GM18873 (cell line): Measurements from ENCODE around the gene SNTG2.

Source experiments
- ATAC-seq: cut with Tn5 transposase; IDR thresholded peaks from one replicate; pipeline ENCODE4 v1.9.1; 2021; ENCODE audit warnings: mild to moderate bottlenecking, moderate library complexity, moderate number of reproducible peaks; ENCODE audit not compliant: unreplicated experiment, low FRiP score

The SNTG2 gene

GRCh38 chr2:1297372-1298159, 346.9 kb downstream of the SNTG2 start:
- ATAC-seq, result no peak

DNA sequence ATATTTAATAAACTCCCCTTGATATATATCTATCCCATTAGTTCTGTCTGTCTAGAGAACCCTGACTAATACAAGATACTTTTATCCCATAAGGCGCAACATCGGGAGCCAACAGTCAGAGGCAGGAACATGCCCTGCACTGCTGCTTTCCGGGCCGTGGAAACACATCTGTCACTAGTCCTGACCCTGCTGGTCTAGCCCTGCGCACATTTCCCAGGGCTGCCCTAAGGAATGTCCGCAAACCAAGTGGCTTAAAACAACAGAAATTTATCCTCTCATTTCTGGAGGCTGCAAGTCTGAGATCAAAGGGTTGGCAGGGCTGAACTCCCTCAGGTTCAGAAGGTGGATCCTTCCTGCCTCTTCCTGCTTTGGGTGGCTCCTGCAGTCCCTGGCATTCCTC, 348.4 kb downstream of the SNTG2 start:
- ATAC-seq, result no peak

GRCh38 chr2:1300284-1300683, 349.6 kb downstream of the SNTG2 start:
- ATAC-seq, result no peak

GRCh38 chr2:1301056-1301455, 350.4 kb downstream of the SNTG2 start:
- no peak for ATAC-seq

- no peak for ATAC-seq
These were observed 354.8 kb downstream of the SNTG2 start for GRCh38 chr2:1305342-1306013.

DNA sequence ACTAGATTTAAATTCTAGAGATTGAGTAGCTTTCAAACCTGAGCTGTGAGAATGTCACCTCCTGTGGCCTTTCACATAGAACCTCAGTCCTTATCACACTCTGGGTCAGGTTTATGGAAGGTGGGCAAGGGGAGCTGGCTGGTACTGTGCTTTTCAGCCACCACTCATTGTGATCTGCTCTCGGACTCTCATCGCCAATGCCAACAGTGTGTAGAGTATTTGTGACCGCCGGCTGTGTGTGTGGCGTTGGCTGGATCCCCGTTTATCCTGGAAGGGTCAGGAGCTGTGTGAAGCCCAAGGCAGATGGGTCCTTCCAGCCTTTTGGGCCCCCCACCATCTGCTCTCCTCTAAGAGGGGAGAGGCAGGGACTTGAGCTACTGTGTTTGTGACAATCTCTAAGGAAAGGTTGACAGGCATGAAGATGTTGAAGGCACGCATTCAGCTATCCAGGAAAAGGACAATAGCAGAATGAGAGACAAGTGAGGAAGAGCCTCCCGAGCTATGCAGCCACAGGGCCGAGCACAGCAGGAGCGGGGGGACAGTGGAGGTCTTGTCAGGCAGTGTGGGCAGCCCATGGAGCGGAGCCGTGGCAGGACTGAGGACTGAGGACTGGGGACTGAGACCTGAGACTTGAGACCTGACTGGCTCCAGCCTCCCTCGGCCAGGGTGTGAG, 355.5 kb downstream of the SNTG2 start:
- no peak for ATAC-seq

- no peak for ATAC-seq
These were observed 356.3 kb downstream of the SNTG2 start for GRCh38 chr2:1306687-1307516.

- ATAC-seq, result no peak
These were observed 357.0 kb downstream of the SNTG2 start for GRCh38 chr2:1307670-1308069.

GRCh38 chr2:1308678-1309077, 358.0 kb downstream of the SNTG2 start:
- ATAC-seq, result no peak

DNA sequence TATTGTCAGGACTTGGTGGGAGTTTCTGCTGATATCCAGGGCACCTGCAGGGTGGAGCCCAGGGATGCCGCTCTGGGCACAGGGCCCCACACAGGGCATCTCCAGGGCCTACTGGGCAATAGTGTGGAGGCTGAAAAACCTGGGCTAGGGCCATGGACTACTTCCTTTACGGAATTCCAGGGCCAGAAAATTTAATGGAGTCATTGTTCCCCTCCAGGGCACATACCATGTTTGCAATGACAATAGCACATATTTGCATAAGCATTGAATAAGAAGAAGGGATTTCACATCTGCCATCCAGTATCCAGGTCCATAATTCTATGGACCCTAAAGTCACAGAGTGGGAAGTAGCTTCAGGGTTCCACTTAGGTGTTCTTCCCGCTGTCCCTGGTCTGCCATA, 358.9 kb downstream of the SNTG2 start:
- no peak for ATAC-seq

DNA sequence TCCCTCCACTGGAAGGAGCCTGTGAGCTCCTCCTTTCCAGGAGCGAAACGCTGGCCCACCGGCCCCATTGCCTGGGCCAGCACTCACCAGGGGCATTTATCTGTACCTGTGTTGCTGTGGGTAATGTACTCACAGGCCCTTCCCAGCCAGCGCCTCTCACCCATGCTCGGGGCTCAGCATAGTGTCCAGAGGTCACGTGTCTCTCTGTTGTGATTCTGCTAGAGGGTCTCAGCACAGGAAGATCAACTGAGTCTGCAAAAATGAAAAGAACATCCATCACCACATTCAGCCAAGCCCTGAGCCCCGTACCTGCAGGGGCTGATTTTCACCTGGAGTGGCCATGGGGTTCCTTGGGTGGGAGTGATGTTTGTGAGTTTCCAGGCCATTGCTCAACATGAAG, 359.6 kb downstream of the SNTG2 start:
- ATAC-seq, result no peak

- no peak for ATAC-seq
These were observed 360.2 kb downstream of the SNTG2 start for GRCh38 chr2:1310866-1311265.

GRCh38 chr2:1313240-1313924, 362.7 kb downstream of the SNTG2 start:
- ATAC-seq, result no peak

- no peak for ATAC-seq
These were observed 363.6 kb downstream of the SNTG2 start for GRCh38 chr2:1314254-1314653.

DNA sequence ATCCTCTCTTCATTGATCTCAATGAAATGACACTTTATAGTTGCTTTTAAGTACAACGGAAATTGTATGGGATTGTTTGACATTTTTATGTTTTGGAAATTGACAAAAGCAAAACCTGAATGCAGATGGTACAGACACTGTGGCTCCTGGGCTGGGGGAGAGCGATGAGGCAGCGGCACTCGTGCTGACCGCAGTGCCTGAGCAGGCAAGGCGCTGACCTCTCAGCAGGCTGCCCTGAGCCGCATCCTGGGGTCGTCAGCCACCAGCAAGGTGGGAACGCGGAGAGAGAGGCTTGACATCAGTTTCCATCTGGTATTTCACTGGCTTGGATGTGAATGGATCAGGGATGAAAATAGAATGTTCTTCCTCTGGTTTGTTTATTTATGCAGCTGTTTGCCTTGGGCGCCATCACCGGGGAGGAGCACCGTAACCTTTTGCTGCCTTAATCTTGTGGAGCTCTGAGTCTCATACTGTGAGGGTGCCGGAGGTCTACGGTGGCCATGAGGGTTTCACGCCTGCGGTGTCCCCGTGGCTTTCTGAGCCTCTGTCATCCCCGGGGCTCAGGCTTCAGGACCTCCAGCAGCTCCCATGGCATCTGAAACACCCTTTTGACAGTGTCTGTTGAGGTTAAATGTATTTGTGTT, 367.8 kb downstream of the SNTG2 start:
- no peak for ATAC-seq

DNA sequence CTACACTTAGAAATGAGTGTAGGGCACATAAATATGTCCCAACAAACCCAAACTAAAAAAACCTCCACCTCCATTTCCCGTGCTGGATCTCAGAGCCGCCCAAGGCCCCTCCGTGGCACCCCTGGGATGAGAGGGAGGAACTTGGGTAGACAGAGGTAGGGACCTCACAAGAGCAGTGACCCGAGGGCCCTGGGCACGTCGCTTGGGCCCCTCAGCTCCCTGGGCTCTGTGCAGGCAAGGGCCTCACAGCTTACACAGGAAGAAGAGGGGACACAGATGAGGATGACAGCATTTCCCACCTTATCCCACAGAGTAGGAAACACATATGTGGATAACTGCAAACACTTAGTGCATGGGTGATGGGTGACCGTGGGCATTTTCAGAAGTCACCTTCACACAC, 368.7 kb downstream of the SNTG2 start:
- no peak for ATAC-seq

DNA sequence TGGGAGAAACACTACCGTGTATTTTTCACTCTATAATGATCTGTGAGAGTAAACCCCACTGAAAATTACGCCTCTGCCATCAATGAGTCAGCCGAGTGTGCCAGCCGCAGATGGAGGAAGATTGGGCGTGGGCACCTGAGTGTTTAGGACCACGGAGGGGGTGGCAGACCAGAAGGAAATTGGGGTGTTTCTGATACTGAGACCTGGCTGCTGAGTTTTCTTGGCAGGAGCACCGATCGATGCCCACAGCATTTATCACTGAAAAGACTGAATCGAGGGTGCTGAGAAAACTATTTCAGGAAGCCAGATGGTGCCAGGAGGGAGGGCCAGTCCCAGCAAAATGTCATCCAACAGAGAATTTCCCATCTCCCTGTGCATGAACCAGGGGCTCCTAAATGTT, 370.7 kb downstream of the SNTG2 start:
- no peak for ATAC-seq

GRCh38 chr2:1324884-1325283, 374.2 kb downstream of the SNTG2 start:
- ATAC-seq, result no peak

DNA sequence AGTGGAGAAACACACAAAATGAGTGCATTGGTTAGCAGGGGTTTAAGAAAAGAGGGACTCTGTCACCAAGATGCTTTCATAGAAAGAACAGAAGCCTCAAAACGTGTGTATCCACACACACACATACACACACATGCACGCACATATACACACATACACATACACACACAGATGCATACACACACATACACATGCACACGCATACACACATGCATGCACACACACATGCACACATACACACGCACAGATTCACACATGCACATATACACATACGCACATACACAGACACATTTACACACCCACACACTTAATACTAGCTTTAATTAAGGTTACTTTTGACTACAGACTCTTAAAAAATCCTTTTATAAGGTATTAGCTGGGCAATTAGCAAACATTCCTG, 378.0 kb downstream of the SNTG2 start:
- no peak for ATAC-seq
